Measurements from ENCODE around the gene SPRYD4.

Gene SPRYD4

GRCh38 chr12:56454557-56454956, 13.8 kb upstream of the SPRYD4 start, which contains the start of gene MIP:
Gene MIP, minus strand, starts transcription at chr12:56454657. Its CDS starts 44 bp downstream, at chr12:56454613.
- no peak for TF ChIP-seq CTCF (conservative IDR thresholded peaks at IDR 0.05; ENCODE audit: control insufficient read depth, insufficient read depth, low read depth, low read length)
- no peak within 1 kb of the TSS for H3K4me3 ChIP-seq (ENCODE audit: control insufficient read depth, low read depth, low read length)
- no peak for DNase-seq (ENCODE audit: low read depth)

- TF ChIP-seq CTCF (conservative IDR thresholded peaks at IDR 0.05; ENCODE audit: control insufficient read depth, insufficient read depth, low read depth, low read length), result no peak
- DNase-seq (ENCODE audit: low read depth), result no peak
- H3K4me3 ChIP-seq (ENCODE audit: control insufficient read depth, low read depth, low read length), result no peak overlapping the region
These were observed 10.6 kb upstream of the SPRYD4 start for GRCh38 chr12:56457817-56458216.

- TF ChIP-seq CTCF (conservative IDR thresholded peaks at IDR 0.05; ENCODE audit: control insufficient read depth, insufficient read depth, low read depth, low read length), result no peak
- DNase-seq (ENCODE audit: low read depth), result peak; percentile 57
- H3K4me3 ChIP-seq (ENCODE audit: control insufficient read depth, low read depth, low read length), result no peak overlapping the region
These were observed 6.9 kb upstream of the SPRYD4 start for GRCh38 chr12:56461235-56462159.

GRCh38 chr12:56462565-56462964, 5.8 kb upstream of the SPRYD4 start:
- no peak overlapping the region for H3K4me3 ChIP-seq (ENCODE audit: control insufficient read depth, low read depth, low read length)
- no peak for DNase-seq (ENCODE audit: low read depth)
- TF ChIP-seq CTCF (conservative IDR thresholded peaks at IDR 0.05; ENCODE audit: control insufficient read depth, insufficient read depth, low read depth, low read length), result no peak

GRCh38 chr12:56469007-56469930, 891 bp downstream of the SPRYD4 start:
- peak overlapping the region; percentile 100 for H3K4me3 ChIP-seq (ENCODE audit: control insufficient read depth, low read depth, low read length)
- TF ChIP-seq CTCF (conservative IDR thresholded peaks at IDR 0.05; ENCODE audit: control insufficient read depth, insufficient read depth, low read depth, low read length), result no peak
- DNase-seq (ENCODE audit: low read depth), result peak; percentile 2

- DNase-seq (ENCODE audit: low read depth), result no peak
- no peak for TF ChIP-seq CTCF (conservative IDR thresholded peaks at IDR 0.05; ENCODE audit: control insufficient read depth, insufficient read depth, low read depth, low read length)
- no peak overlapping the region for H3K4me3 ChIP-seq (ENCODE audit: control insufficient read depth, low read depth, low read length)
These were observed 6.0 kb downstream of the SPRYD4 start for GRCh38 chr12:56474389-56474788.
